Osteoblast (primary cell): ENCODE results near the gene GALNS. TPM values are rescaled to one million over a fixed set of nuclear protein-coding genes. Genes with fewer than 3 reads are reported as not detected.

Source experiments
- DNase-seq: peaks from one replicate; pipeline ENCODE4 v3.0.0; 2011; ENCODE audit warnings: low spot score, mixed read lengths; ENCODE audit not compliant: insufficient read length; ENCODE audit errors: missing footprints
- H2AFZ ChIP-seq: 2 replicates; pipeline ENCODE4 v1.6.0; 2011; ENCODE audit warnings: mild to moderate bottlenecking, low read length
- H3K27ac ChIP-seq: 2 replicates; pipeline ENCODE4 v1.5.1; 2011; ENCODE audit warnings: mild to moderate bottlenecking, low read depth, low read length, moderate library complexity
- H3K27me3 ChIP-seq: 2 replicates; pipeline ENCODE4 v1.6.0; 2012; ENCODE audit warnings: mild to moderate bottlenecking, control low read depth, inconsistent platforms, low read length, moderate library complexity; ENCODE audit not compliant: insufficient read depth
- H3K36me3 ChIP-seq: 2 replicates; pipeline ENCODE4 v1.5.1; 2011; ENCODE audit warnings: mild to moderate bottlenecking, low read length, control low read depth, moderate library complexity; ENCODE audit not compliant: insufficient read depth
- H3K4me1 ChIP-seq: 2 replicates; pipeline ENCODE4 v1.5.1; 2011; ENCODE audit warnings: mild to moderate bottlenecking, low read length, control low read depth, moderate library complexity; ENCODE audit not compliant: insufficient read depth
- H3K4me2 ChIP-seq: 2 replicates; pipeline ENCODE4 v1.6.0; 2011; ENCODE audit warnings: mild to moderate bottlenecking, low read length; ENCODE audit not compliant: insufficient read depth
- H3K4me3 ChIP-seq: fragments of 200-600 bp; sonication (generic); 3 replicates; pipeline ENCODE4 v1.5.1; 2012; ENCODE audit warnings: mild to moderate bottlenecking, low read length, inconsistent platforms; ENCODE audit not compliant: insufficient read depth
- H3K79me2 ChIP-seq: 2 replicates; pipeline ENCODE4 v1.6.0; 2012; ENCODE audit warnings: mild to moderate bottlenecking, low read length, control low read depth, inconsistent platforms; ENCODE audit not compliant: insufficient read depth
- H3K9me3 ChIP-seq: 2 replicates; pipeline ENCODE4 v1.5.1; 2011; ENCODE audit warnings: low read depth, low read length, control low read depth
- H4K20me1 ChIP-seq: 2 replicates; pipeline ENCODE4 v1.6.0; 2012; ENCODE audit warnings: mild to moderate bottlenecking, low read length, control low read depth; ENCODE audit not compliant: insufficient read depth
- total RNA-seq: library from RNA; depleted of rRNA; stranded (reverse); fragments of >200 nt; gene quantifications from 2 replicates; pipeline ENCODE4 v1.2.3, GENCODE V29; 2012
- TF ChIP-seq, protein P1 (sequence below): IDR thresholded peaks from 2 replicates; pipeline ENCODE4 v1.5.1; 2011; ENCODE audit warnings: mild to moderate bottlenecking, low read depth, low read length, moderate library complexity; ENCODE audit errors: extremely low read depth

Gene GALNS
- total RNA-seq, 1 donor = 48.1 TPM

DNA sequence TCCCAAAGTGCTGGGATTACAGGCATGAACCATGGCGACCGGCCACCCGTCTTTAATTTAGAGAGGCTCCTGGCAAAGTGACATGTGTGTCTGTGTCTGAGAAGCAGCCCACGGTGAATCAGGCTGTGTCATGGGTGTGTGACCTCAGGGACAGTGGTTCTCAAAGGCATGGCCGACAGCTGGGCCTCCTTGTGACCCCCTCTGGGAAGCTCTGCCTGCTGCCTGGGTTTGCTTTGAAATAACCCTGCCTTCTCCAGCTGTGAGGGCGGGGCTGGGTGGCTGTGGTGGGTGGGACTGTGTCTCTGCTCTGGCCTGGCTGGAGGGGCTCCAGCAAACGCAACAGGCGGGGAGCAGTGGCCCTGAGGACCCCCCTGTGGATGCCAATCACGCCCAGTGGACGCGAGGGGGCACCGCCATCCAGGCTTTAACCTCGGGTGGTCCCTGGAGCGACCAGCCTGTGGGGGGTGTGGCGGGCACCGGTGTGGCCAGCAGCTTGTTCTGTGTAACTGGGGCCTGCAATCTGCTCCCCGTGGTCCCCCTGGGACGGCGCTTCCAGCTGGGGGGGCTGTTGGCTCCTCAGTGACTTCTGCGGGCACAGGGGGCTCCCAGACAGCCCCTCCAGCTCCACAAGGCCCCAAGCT lies 36.2 kb downstream of the GALNS start:
- no peaks in the 10 kb centered on the region for H4K20me1 ChIP-seq

DNA sequence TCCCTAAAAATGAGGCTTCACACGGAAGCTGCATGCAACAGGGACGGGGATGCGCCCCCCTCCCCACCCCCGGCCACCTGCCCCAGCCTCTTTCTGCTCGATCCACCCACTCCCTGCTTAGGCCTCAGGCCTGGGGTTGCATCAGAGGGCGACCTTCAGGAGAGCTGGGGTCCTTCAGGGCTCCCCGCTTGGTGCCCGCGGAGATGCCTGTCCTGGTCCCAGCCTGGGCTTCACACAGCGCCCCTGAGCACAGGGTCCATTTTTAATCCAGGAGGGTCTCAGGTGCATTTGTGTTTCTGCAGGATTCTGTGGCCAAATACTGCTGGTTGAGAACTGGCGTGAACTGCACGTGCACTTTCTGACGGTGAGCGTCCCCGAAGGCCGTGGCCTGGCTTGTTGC lies 37.6 kb downstream of the GALNS start:
- no peaks in the 10 kb centered on the region for H3K4me1 ChIP-seq
- H3K4me3 ChIP-seq = no peak overlapping the region
- no peaks in the 10 kb centered on the region for H3K9me3 ChIP-seq
- H4K20me1 ChIP-seq = no peaks in the 10 kb centered on the region
- no peak for DNase-seq
- H3K79me2 ChIP-seq = no peaks in the 10 kb centered on the region
- TF ChIP-seq, protein P1, sequence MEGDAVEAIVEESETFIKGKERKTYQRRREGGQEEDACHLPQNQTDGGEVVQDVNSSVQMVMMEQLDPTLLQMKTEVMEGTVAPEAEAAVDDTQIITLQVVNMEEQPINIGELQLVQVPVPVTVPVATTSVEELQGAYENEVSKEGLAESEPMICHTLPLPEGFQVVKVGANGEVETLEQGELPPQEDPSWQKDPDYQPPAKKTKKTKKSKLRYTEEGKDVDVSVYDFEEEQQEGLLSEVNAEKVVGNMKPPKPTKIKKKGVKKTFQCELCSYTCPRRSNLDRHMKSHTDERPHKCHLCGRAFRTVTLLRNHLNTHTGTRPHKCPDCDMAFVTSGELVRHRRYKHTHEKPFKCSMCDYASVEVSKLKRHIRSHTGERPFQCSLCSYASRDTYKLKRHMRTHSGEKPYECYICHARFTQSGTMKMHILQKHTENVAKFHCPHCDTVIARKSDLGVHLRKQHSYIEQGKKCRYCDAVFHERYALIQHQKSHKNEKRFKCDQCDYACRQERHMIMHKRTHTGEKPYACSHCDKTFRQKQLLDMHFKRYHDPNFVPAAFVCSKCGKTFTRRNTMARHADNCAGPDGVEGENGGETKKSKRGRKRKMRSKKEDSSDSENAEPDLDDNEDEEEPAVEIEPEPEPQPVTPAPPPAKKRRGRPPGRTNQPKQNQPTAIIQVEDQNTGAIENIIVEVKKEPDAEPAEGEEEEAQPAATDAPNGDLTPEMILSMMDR = no peak
- no peak overlapping the region for H3K27ac ChIP-seq
- H2AFZ ChIP-seq = no peak overlapping the region
- no peak overlapping the region for H3K4me2 ChIP-seq
- H3K27me3 ChIP-seq = no peaks in the 10 kb centered on the region
- no peaks in the 10 kb centered on the region for H3K36me3 ChIP-seq

More for the DNA sequence above, 36.2 kb downstream of the GALNS start:
- Histone ChIP-seq H3K4me3 (no peak overlapping the region), H2AFZ (no peak overlapping the region), H3K27ac (no peak overlapping the region), H3K79me2 (no peaks in the 10 kb centered on the region), H3K27me3 (no peaks in the 10 kb centered on the region), H3K4me1 (no peaks in the 10 kb centered on the region), H3K4me2 (no peak overlapping the region), H3K36me3 (no peaks in the 10 kb centered on the region), H3K9me3 (no peaks in the 10 kb centered on the region)
- TF ChIP-seq, protein P1 = no peak
- no peak for DNase-seq

DNA sequence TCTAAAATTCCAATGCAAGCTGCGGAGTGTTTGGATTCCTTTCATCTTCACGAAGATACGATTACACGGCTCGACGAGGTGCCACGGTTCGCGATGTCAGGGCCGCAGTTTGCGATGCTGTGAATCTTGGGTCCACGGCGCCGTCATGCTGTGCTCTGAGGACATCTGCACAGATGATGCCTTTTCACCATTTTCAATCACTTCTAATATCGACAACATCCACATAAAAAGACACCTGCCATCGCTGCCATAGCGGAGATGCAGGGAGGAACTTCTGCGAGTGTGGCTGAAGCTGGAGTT lies 38.2 kb downstream of the GALNS start:
- no peaks in the 10 kb centered on the region for H3K4me1 ChIP-seq
- no peaks in the 10 kb centered on the region for H3K9me3 ChIP-seq
- no peaks in the 10 kb centered on the region for H3K79me2 ChIP-seq
- H2AFZ ChIP-seq = no peak overlapping the region
- no peak overlapping the region for H3K27ac ChIP-seq
- H3K4me2 ChIP-seq = no peak overlapping the region
- no peaks in the 10 kb centered on the region for H4K20me1 ChIP-seq
- H3K27me3 ChIP-seq = no peaks in the 10 kb centered on the region
- DNase-seq = no peak
- TF ChIP-seq, protein P1 = no peak
- H3K4me3 ChIP-seq = no peak overlapping the region
- H3K36me3 ChIP-seq = no peaks in the 10 kb centered on the region

DNA sequence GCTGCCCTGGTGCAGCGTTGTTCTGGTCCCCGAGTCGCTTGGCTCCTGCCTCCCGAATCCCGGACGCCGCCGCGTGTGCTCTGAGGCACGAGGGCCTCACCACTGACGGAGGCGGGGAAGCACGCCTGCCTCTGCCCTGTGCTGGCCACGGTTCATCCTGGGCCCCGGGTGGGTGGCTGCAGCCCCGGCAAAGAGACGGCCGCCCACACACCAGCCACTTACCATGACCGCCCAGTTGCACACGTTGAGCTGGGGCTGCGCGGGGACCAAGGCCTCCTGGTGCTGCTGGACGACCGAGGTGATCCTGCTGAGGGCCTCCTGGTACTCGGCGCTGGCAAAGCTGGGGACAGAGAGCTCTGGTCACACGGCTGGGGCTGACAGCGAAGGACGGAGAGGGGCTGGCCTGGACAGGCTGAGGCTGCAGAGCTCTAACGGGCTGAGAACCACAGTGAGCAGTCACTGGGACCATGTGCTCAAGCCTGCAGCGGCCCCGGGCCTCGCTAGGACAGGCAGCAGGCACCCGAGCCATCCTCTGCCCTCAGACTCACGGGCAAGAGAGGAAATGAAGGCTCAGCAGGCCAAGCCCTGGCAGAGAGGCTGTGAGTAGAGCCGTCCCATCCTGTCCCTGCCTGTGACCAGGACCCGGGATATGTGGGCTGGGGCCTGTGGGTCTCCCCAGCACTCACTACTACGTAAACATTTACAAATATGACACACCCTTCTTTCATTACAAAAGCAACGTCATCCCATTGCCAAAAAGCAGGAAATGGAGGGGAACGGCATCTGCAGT lies 38.8 kb downstream of the GALNS start:
- Histone ChIP-seq H4K20me1 (no peaks in the 10 kb centered on the region), H3K4me3 (no peak overlapping the region), H3K4me2 (no peak overlapping the region), H3K4me1 (no peaks in the 10 kb centered on the region), H3K79me2 (no peaks in the 10 kb centered on the region), H3K36me3 (no peaks in the 10 kb centered on the region), H2AFZ (no peak overlapping the region), H3K27ac (no peak overlapping the region), H3K9me3 (no peaks in the 10 kb centered on the region), H3K27me3 (no peaks in the 10 kb centered on the region)
- DNase-seq = no peak
- TF ChIP-seq, protein P1 = no peak
